ENCODE measurements around the gene MLPH.

GRCh38 chr2:237453671-237454070, 33.4 kb upstream of the MLPH start:
- TF ChIP-seq, protein P1, sequence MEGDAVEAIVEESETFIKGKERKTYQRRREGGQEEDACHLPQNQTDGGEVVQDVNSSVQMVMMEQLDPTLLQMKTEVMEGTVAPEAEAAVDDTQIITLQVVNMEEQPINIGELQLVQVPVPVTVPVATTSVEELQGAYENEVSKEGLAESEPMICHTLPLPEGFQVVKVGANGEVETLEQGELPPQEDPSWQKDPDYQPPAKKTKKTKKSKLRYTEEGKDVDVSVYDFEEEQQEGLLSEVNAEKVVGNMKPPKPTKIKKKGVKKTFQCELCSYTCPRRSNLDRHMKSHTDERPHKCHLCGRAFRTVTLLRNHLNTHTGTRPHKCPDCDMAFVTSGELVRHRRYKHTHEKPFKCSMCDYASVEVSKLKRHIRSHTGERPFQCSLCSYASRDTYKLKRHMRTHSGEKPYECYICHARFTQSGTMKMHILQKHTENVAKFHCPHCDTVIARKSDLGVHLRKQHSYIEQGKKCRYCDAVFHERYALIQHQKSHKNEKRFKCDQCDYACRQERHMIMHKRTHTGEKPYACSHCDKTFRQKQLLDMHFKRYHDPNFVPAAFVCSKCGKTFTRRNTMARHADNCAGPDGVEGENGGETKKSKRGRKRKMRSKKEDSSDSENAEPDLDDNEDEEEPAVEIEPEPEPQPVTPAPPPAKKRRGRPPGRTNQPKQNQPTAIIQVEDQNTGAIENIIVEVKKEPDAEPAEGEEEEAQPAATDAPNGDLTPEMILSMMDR (IDR thresholded peaks at IDR 0.05), result no peak
- TF ChIP-seq EZH2 (IDR thresholded peaks at IDR 0.05), result no peak

Measured in neural progenitor cell (in vitro differentiated cells).